HepG2 (cell line): ENCODE measurements around the gene DLL1. TPM values are rescaled to one million over a fixed set of nuclear protein-coding genes. Genes with fewer than 3 reads are reported as not detected.
A peak's percentile ranks its signal among the peaks of the same experiment; 100 is the strongest.

ENCODE experiments used
- HHEX ChIP-seq: IDR thresholded peaks from 2 replicates; pipeline ENCODE4 v1.6.1; 2016; ENCODE audit warnings: control low read depth
- KDM5B ChIP-seq: sonication (generic); formaldehyde crosslinking; IDR thresholded peaks from 2 replicates; pipeline ENCODE4 v1.4.0; 2020; ENCODE audit warnings: missing genetic modification reagents, mild to moderate bottlenecking, borderline replicate concordance
- PAXIP1 ChIP-seq: sonication (generic); formaldehyde crosslinking; conservative IDR thresholded peaks from 2 replicates; pipeline ENCODE4 v1.4.0; 2020; ENCODE audit warnings: mild to moderate bottlenecking, missing genetic modification reagents, moderate library complexity
- SMC3 ChIP-seq: IDR thresholded peaks from 2 replicates; pipeline ENCODE4 v1.6.1; 2011; ENCODE audit warnings: low read length, improper control_type of control experiment
- TCF12 ChIP-seq, 2 experiments: fragments of 450-650 bp in 1 of 2; sonication (generic) in 1 of 2; formaldehyde crosslinking in 1 of 2; IDR thresholded peaks; 2 replicates each; pipeline versions ENCODE4 v1.6.1 to v1.8.0; 2017 to 2022; ENCODE audit warnings: antibody characterized with exemption in 1 of 2, mild to moderate bottlenecking in 1 of 2, missing genetic modification reagents in 1 of 2, moderate library complexity in 1 of 2
- TERF1 ChIP-seq: sonication (generic); formaldehyde crosslinking; IDR thresholded peaks from 2 replicates; pipeline ENCODE4 v1.8.0; 2022; ENCODE audit warnings: mild to moderate bottlenecking, missing genetic modification reagents, moderate library complexity
- THRA ChIP-seq: sonication (generic); formaldehyde crosslinking; IDR thresholded peaks from 2 replicates; pipeline ENCODE4 v1.4.0; 2020; ENCODE audit warnings: missing genetic modification reagents, borderline replicate concordance
- ZBTB39 ChIP-seq: sonication (generic); formaldehyde crosslinking; IDR thresholded peaks from 2 replicates; pipeline ENCODE4 v1.5.0; 2020; ENCODE audit warnings: missing genetic modification reagents
- ZNF556 ChIP-seq: sonication (generic); formaldehyde crosslinking; IDR thresholded peaks from 2 replicates; pipeline ENCODE4 v1.4.0; 2020; ENCODE audit warnings: mild to moderate bottlenecking, missing genetic modification reagents, borderline replicate concordance
- ZNF740 ChIP-seq: sonication (generic); formaldehyde crosslinking; IDR thresholded peaks from 2 replicates; pipeline ENCODE4 v1.4.0; 2020; ENCODE audit warnings: missing genetic modification reagents
- polyA plus RNA-seq, 8 experiments: library from polyadenylated mRNA; depleted of rRNA in 3 of 8; stranded (reverse) in 7 of 8; unstranded in 1 of 8; fragments of >200 nt; fragmentation: Illumina TruSeq in 4 of 8; extraction: Trizol in 4 of 8; gene quantifications; 2 replicates each; pipeline versions ENCODE4 v1.2.1 to v1.2.3, GENCODE V29; 2011 to 2016; ENCODE audit warnings: low read depth in 4 of 8, missing spikeins in 1 of 8, mixed read lengths in 1 of 8; ENCODE audit not compliant: insufficient read depth in 1 of 8
- total RNA-seq, 5 experiments: library from RNA; depleted of rRNA; stranded (reverse); fragments of >200 nt; fragmentation: Illumina TruSeq; extraction: Trizol; gene quantifications; 2 replicates each; pipeline ENCODE4 v1.2.3, GENCODE V29; 2016; ENCODE audit warnings: low read depth in 1 of 5

DLL1 gene
- total and polyA plus RNA-seq, 2 of the 13 experiments (the other 11 are each of a cell fraction or from before 2014, with no cell fraction given), result not detected

- TF ChIP-seq PAXIP1 (CRISPR knock-in tag) (peak; percentile 44), SMC3 (no peak), ZNF740 (CRISPR knock-in tag) (no peak), ZBTB39 (CRISPR knock-in tag) (0 out of 2 replicates have a peak, but pooled peaks have one; percentile 70), HHEX (CRISPR knock-in tag) (no peak), TERF1 (peak; percentile 71; the same call in 1 of the 2 replicates), ZNF556 (CRISPR knock-in tag) (0 out of 2 replicates have a peak, but pooled peaks have one; percentile 21), THRA (CRISPR knock-in tag) (no peak), KDM5B (CRISPR knock-in tag) (peak; percentile 75), TCF12 (IDR thresholded peaks at IDR 0.05) (no peak), TCF12 (CRISPR knock-in tag; IDR thresholded peaks at IDR 0.05) (0 out of 2 replicates have a peak, but pooled peaks have one; percentile 54)
Measured at GRCh38 chr6:170295510-170296422, 4.9 kb upstream of the DLL1 start (continued).
